Hepatocyte (in vitro differentiated cells): ENCODE data around the gene WNT3A. TPM values are rescaled to one million over a fixed set of nuclear protein-coding genes. Genes with fewer than 3 reads are reported as not detected.

Experiments used
- DNase-seq: peaks from one replicate; pipeline ENCODE4 v3.0.0-alpha.2; 2016; ENCODE audit warnings: low spot score
- H2AFZ ChIP-seq: fragments of 200-600 bp; sonication (generic); 2 replicates; pipeline ENCODE4 v1.6.0; 2016; ENCODE audit warnings: antibody characterized with exemption, mild to moderate bottlenecking
- H3K27ac ChIP-seq: fragments of 200-600 bp; sonication (generic); 2 replicates; pipeline ENCODE4 v1.5.1; 2016; ENCODE audit warnings: mild to moderate bottlenecking
- H3K27me3 ChIP-seq: fragments of 200-600 bp; sonication (generic); 2 replicates; pipeline ENCODE4 v1.6.1; 2016
- H3K36me3 ChIP-seq: fragments of 200-600 bp; sonication (generic); replicated peaks from 2 replicates; pipeline ENCODE4 v1.5.1; 2016; ENCODE audit warnings: low read depth; ENCODE audit not compliant: insufficient read depth
- H3K4me1 ChIP-seq: fragments of 200-600 bp; sonication (generic); 2 replicates; pipeline ENCODE4 v1.5.1; 2016; ENCODE audit warnings: mild to moderate bottlenecking, moderate library complexity; ENCODE audit not compliant: insufficient read depth
- H3K4me2 ChIP-seq: fragments of 200-600 bp; sonication (generic); 2 replicates; pipeline ENCODE4 v1.6.0; 2016
- H3K4me3 ChIP-seq: fragments of 200-600 bp; sonication (generic); 2 replicates; pipeline ENCODE4 v1.5.1; 2016; ENCODE audit warnings: mild to moderate bottlenecking
- H3K79me2 ChIP-seq: fragments of 200-600 bp; sonication (generic); 2 replicates; pipeline ENCODE4 v1.6.0; 2017; ENCODE audit warnings: mild to moderate bottlenecking
- H3K9me2 ChIP-seq: fragments of 200-600 bp; sonication (generic); replicated peaks from 2 replicates; pipeline ENCODE4 v1.6.0; 2017; ENCODE audit warnings: mild to moderate bottlenecking; ENCODE audit not compliant: insufficient read depth
- H3K9me3 ChIP-seq: fragments of 200-600 bp; sonication (generic); 2 replicates; pipeline ENCODE4 v1.5.1; 2016; ENCODE audit warnings: low read depth, mild to moderate bottlenecking
- H4K20me1 ChIP-seq: fragments of 200-600 bp; sonication (generic); 2 replicates; pipeline ENCODE4 v1.6.0; 2016; ENCODE audit warnings: mild to moderate bottlenecking; ENCODE audit not compliant: insufficient read depth, poor library complexity, severe bottlenecking
- EZH2 ChIP-seq: fragments of 200-600 bp; sonication (generic); IDR thresholded peaks from 2 replicates; pipeline ENCODE4 v1.6.1; 2016; ENCODE audit warnings: antibody characterized with exemption, mild to moderate bottlenecking, borderline replicate concordance
- EZH2phosphoT487 ChIP-seq: fragments of 200-600 bp; sonication (generic); IDR thresholded peaks from one replicate; pipeline ENCODE4 v1.6.1; 2018; ENCODE audit warnings: antibody characterized with exemption, mild to moderate bottlenecking, low read depth, moderate library complexity; ENCODE audit not compliant: unreplicated experiment, severe bottlenecking
- WGBS: methylation state at CpG from one replicate; pipeline ENCODE4 v1.1.6; 2016; ENCODE audit warnings: low lambda C conversion rate; ENCODE audit errors: missing lambda C conversion rate; 5-methylcytosine and 5-hydroxymethylcytosine counted together
- polyA plus RNA-seq: library from polyadenylated mRNA; unstranded; fragments of >200 nt; fragmentation: Nextera tagmentation; extraction: Ambion mirVana; gene quantifications from 2 replicates; pipeline ENCODE4 v1.2.1, GENCODE V29; 2016
- total RNA-seq: library from RNA; depleted of rRNA; stranded (reverse); fragments of >200 nt; gene quantifications from 2 replicates; pipeline ENCODE4 v1.2.3, GENCODE V29; 2014
- TF ChIP-seq, protein P1 (sequence below): fragments of 200-600 bp; sonication (generic); IDR thresholded peaks from 2 replicates; pipeline ENCODE4 v1.5.1; 2016; ENCODE audit warnings: antibody characterized with exemption, mild to moderate bottlenecking; ENCODE audit not compliant: poor library complexity

The WNT3A gene
- total and polyA plus RNA-seq, 2 experiments from 2014 or later = 0.03 TPM; not detected in 1

DNA sequence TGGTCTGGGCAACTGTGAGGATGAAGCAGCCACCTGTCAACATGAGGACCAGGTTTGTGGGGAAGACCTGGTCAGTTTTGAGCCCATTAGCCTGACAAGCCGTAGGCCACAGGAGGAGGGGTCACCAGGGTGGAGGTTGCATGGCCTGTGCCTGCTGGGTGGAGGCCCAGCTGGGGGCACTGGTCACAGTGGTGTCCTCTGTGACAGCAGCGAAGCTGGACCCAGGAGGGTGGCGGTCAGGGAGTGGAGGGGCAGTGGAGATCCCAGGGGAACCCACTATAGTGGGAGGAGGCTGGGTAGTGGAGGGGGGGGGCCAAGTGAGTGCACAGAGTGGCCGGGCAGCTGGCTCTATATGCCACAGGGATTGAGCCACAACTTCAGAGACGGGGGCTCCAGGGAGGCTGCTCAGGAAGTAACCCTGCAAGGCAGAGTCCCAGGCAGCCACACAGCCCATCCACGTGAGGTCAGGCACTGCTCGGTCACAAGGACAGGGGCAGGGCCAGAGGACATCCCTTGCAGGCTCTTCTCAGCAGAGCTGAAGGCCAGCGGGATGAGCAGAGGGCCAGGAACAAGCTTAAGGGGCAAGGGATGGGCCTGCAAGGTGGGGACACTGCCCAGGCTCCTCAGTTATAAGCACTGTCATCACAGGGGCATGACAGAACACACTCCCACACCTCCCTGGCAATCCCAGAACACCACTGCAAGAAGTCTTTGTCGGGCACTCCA is 98.6 kb downstream of the WNT3A start:
- no peak overlapping the region for H3K4me2 ChIP-seq
- peaks cover 17% of the 10 kb centered on the region for H4K20me1 ChIP-seq
- no peak overlapping the region for H2AFZ ChIP-seq
- no peaks in the 10 kb centered on the region for H3K27me3 ChIP-seq
- 96% methylated on average over 9 of the region's 9 CpGs for WGBS
- peaks cover 20% of the 10 kb centered on the region for H3K4me1 ChIP-seq
- no peak for DNase-seq
- TF ChIP-seq, protein P1, sequence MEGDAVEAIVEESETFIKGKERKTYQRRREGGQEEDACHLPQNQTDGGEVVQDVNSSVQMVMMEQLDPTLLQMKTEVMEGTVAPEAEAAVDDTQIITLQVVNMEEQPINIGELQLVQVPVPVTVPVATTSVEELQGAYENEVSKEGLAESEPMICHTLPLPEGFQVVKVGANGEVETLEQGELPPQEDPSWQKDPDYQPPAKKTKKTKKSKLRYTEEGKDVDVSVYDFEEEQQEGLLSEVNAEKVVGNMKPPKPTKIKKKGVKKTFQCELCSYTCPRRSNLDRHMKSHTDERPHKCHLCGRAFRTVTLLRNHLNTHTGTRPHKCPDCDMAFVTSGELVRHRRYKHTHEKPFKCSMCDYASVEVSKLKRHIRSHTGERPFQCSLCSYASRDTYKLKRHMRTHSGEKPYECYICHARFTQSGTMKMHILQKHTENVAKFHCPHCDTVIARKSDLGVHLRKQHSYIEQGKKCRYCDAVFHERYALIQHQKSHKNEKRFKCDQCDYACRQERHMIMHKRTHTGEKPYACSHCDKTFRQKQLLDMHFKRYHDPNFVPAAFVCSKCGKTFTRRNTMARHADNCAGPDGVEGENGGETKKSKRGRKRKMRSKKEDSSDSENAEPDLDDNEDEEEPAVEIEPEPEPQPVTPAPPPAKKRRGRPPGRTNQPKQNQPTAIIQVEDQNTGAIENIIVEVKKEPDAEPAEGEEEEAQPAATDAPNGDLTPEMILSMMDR = no peak
- no peak for TF ChIP-seq EZH2
- no peak for TF ChIP-seq EZH2phosphoT487
- no peaks in the 10 kb centered on the region for H3K9me2 ChIP-seq
- peaks cover 31% of the 10 kb centered on the region for H3K79me2 ChIP-seq
- H3K4me3 ChIP-seq = no peak overlapping the region
- H3K9me3 ChIP-seq = no peaks in the 10 kb centered on the region
- H3K36me3 ChIP-seq = no peaks in the 10 kb centered on the region
- no peak overlapping the region for H3K27ac ChIP-seq

DNA sequence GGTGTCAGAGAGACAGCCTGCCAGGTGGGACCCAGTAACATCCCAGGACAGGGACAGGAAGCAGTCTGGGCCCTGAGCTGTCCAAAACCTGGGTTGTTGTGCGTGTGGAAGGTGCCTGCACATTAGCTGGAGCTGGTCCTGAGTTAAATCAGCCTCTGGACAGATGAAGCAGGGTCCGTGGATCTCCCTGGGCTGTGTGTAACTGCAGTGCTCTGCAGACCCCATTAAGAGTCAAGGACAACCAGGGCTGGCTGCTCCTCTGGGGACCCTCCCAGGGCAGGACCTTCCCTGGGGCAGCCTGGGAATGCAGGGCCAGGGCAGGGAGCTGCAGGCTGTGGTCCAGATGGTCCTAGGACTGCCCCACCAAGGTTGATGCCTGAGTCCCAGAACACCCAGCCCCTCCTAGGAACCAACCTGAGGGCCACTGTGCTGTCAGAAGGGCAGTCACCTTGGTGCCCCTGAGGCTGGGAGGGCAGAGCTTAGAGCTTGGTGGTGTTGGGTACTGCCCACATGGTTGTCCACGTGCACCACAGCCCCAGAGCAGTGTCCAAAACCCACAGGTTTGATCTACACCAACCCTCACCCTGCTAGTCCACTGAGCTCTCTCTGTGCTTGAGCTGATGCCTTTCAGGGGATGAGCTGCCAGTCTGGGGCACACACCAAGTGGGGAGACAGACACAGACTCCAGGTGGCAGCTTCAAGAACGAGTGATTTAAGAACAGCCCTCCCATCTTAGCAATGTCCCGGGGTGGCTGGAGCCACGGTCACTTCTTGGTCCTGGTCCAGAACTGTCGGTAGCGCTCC is 99.4 kb downstream of the WNT3A start:
- Histone ChIP-seq H3K36me3 (no peaks in the 10 kb centered on the region), H3K4me1 (peaks cover 21% of the 10 kb centered on the region), H3K4me2 (no peak overlapping the region), H4K20me1 (peaks cover 9% of the 10 kb centered on the region), H3K9me2 (no peaks in the 10 kb centered on the region), H3K27ac (no peak overlapping the region), H3K4me3 (no peak overlapping the region), H3K27me3 (no peaks in the 10 kb centered on the region), H2AFZ (no peak overlapping the region), H3K79me2 (peaks cover 23% of the 10 kb centered on the region), H3K9me3 (no peaks in the 10 kb centered on the region)
- DNase-seq = no peak
- WGBS = 90% methylated on average over 8 of the region's 8 CpGs
- TF ChIP-seq, protein P1 = no peak
- no peak for TF ChIP-seq EZH2phosphoT487
- TF ChIP-seq EZH2 = no peak

DNA sequence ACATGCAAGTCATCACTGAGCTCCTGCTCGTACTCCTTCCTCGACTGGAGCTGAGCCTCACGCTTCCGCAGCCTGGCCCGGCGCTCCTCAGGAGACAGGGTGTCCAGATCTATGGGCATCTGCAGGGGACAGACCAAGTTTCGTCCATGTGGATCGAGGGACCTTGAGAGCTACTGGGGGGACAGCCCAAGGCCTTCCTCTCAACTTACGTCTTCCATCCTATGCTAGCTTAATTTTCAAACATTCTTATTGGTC is 99.9 kb downstream of the WNT3A start:
- Histone ChIP-seq H4K20me1 (peaks cover 4% of the 10 kb centered on the region), H3K4me1 (peaks cover 19% of the 10 kb centered on the region), H3K27me3 (no peaks in the 10 kb centered on the region), H3K36me3 (no peaks in the 10 kb centered on the region), H3K4me3 (no peak overlapping the region), H3K4me2 (no peak overlapping the region), H3K9me3 (no peaks in the 10 kb centered on the region), H3K79me2 (peaks cover 18% of the 10 kb centered on the region), H3K9me2 (no peaks in the 10 kb centered on the region), H2AFZ (no peak overlapping the region), H3K27ac (no peak overlapping the region)
- WGBS = 94% methylated on average over 9 of the region's 9 CpGs
- TF ChIP-seq, protein P1 = no peak
- no peak for TF ChIP-seq EZH2phosphoT487
- no peak for TF ChIP-seq EZH2
- DNase-seq = no peak
